Activated B cell treated with CpG ODN at 0.5 μM for 24 hours (primary cell): ENCODE results near the gene AK9. TPM values are rescaled to one million over a fixed set of nuclear protein-coding genes. Genes with fewer than 3 reads are reported as not detected.

Experiments used
- ATAC-seq: fragments of 200-7000 bp; cut with Tn5 transposase; one replicate; pipeline ENCODE4 v1.10.0; 2021; ENCODE audit warnings: low read depth, mild to moderate bottlenecking, moderate library complexity
- CTCF ChIA-PET: fragments of 350-600 bp; sonication (Branson Sonifier 250); formaldehyde crosslinking; loops from one replicate; lab custom pipeline; 2021; ENCODE audit warnings: antibody characterized with exemption; lab: Charles Lee
- POLR2A ChIA-PET: fragments of 350-600 bp; sonication (Branson Sonifier 250); formaldehyde crosslinking; loops from one replicate; lab custom pipeline; 2021; ENCODE audit warnings: antibody characterized with exemption; lab: Charles Lee
- DNase-seq: peaks from one replicate; pipeline ENCODE4 v3.0.0; 2022
- H3K27ac Mint-ChIP-seq: one replicate; pipeline ENCODE4 v1.8.0; 2020; ENCODE audit warnings: mixed read lengths
- H3K27me3 Mint-ChIP-seq: one replicate; pipeline ENCODE4 v1.8.0; 2021; ENCODE audit warnings: mixed read lengths
- H3K36me3 Mint-ChIP-seq: one replicate; pipeline ENCODE4 v1.8.0; 2021; ENCODE audit warnings: low read depth, mixed read lengths
- H3K4me1 Mint-ChIP-seq: one replicate; pipeline ENCODE4 v1.8.0; 2021; ENCODE audit warnings: mixed read lengths
- H3K4me3 Mint-ChIP-seq: one replicate; pipeline ENCODE4 v1.8.0; 2020; ENCODE audit warnings: mild to moderate bottlenecking, mixed read lengths
- H3K9me3 Mint-ChIP-seq: one replicate; pipeline ENCODE4 v1.8.0; 2020; ENCODE audit warnings: mixed read lengths
- CTCF ChIP-seq: fragments of 200-600 bp; IDR thresholded peaks from one replicate; pipeline ENCODE4 v1.8.0; 2022; ENCODE audit warnings: antibody characterized with exemption, mild to moderate bottlenecking
- intact Hi-C: fragments of 100-400 bp; cut with micrococcal nuclease; formaldehyde crosslinking; loops from one replicate; pipeline ENCODE4 v1.15.1; 2024
- total RNA-seq: library from RNA; stranded (reverse); gene quantifications from 2 replicates; pipeline ENCODE4 v1.2.3, GENCODE V29; 2022

The AK9 gene
- total RNA-seq, 1 donor from 2014 or later, result 9.1 TPM

- H3K9me3 Mint-ChIP-seq, result no peaks in the 10 kb centered on the region
- ChIA-PET CTCF (interaction anchor here (1.4 to 6.5 kb wide), 4 partner anchors 9 to 689 kb away, joined by 3 to 196 read pairs (median 45); partner anchors contain the start of genes AK9 and FIG4), POLR2A (interaction anchor here (0.7 to 0.8 kb wide), 2 partner anchors 8 to 400 kb away, joined by 3 read pairs; no protein-coding TSS in a partner anchor)
- DNase-seq (no peak), ATAC-seq (no peak)
- H3K4me3 Mint-ChIP-seq, result no peak overlapping the region
- H3K27me3 Mint-ChIP-seq, result no peaks in the 10 kb centered on the region
- H3K36me3 Mint-ChIP-seq, result peaks cover 12% of the 10 kb centered on the region
- H3K27ac Mint-ChIP-seq, result peak overlapping the region; percentile 15
- intact Hi-C loops, result no loop called here
- peaks cover 40% of the 10 kb centered on the region for H3K4me1 Mint-ChIP-seq
- no peak for TF ChIP-seq CTCF
These were observed 10.8 kb upstream of the AK9 start for GRCh38 chr6:109701774-109702173.

GRCh38 chr6:109701221-109701620 lies 10.2 kb upstream of the AK9 start:
- ChIA-PET CTCF (interaction anchor here (1.4 to 6.5 kb wide), 4 partner anchors 8 to 689 kb away, joined by 3 to 196 read pairs (median 45); partner anchors contain the start of genes AK9 and FIG4), POLR2A (no interaction called here)
- H3K36me3 Mint-ChIP-seq, result peaks cover 17% of the 10 kb centered on the region
- intact Hi-C loops, result no loop called here
- no peak overlapping the region for H3K27ac Mint-ChIP-seq
- no peak for ATAC-seq
- no peak for DNase-seq
- TF ChIP-seq CTCF, result no peak
- H3K4me1 Mint-ChIP-seq, result peaks cover 35% of the 10 kb centered on the region
- H3K4me3 Mint-ChIP-seq, result no peak overlapping the region
- no peaks in the 10 kb centered on the region for H3K27me3 Mint-ChIP-seq
- H3K9me3 Mint-ChIP-seq, result no peaks in the 10 kb centered on the region

GRCh38 chr6:109696355-109696754 lies 5.4 kb upstream of the AK9 start:
- DNase-seq (no peak), ATAC-seq (no peak)
- no peak overlapping the region for H3K4me3 Mint-ChIP-seq
- no peaks in the 10 kb centered on the region for H3K9me3 Mint-ChIP-seq
- no peak overlapping the region for H3K27ac Mint-ChIP-seq
- TF ChIP-seq CTCF, result no peak
- no peaks in the 10 kb centered on the region for H3K27me3 Mint-ChIP-seq
- H3K4me1 Mint-ChIP-seq, result peaks cover 46% of the 10 kb centered on the region
- ChIA-PET CTCF (interaction anchor here (1.0 to 2.9 kb wide), 3 partner anchors 9 to 509 kb away, joined by 3 to 9 read pairs (median 8); no protein-coding TSS in a partner anchor), POLR2A (no interaction called here)
- intact Hi-C loops, result no loop called here
- peaks cover 30% of the 10 kb centered on the region for H3K36me3 Mint-ChIP-seq

- Mint-ChIP-seq H3K4me3 (no peak overlapping the region), H3K9me3 (no peaks in the 10 kb centered on the region), H3K27me3 (no peaks in the 10 kb centered on the region), H3K36me3 (peaks cover 35% of the 10 kb centered on the region), H3K27ac (no peak overlapping the region), H3K4me1 (peaks cover 41% of the 10 kb centered on the region)
- DNase-seq (no peak), ATAC-seq (no peak)
- ChIA-PET POLR2A (no interaction called here), CTCF (interaction anchor here (1.0 to 2.9 kb wide), 4 partner anchors 10 to 508 kb away, joined by 3 to 9 read pairs (median 6); no protein-coding TSS in a partner anchor)
- intact Hi-C loops, result no loop called here
- TF ChIP-seq CTCF, result no peak
These were observed 4.5 kb upstream of the AK9 start for GRCh38 chr6:109695468-109695867.

GRCh38 chr6:109693111-109693510 lies 2.1 kb upstream of the AK9 start:
- ATAC-seq, result peak; percentile 25
- ChIA-PET CTCF (interaction anchor here (1.1 to 4.1 kb wide), 4 partner anchors 9 to 505 kb away, joined by 6 to 17 read pairs (median 8); no protein-coding TSS in a partner anchor), POLR2A (interaction anchor here (0.6 to 1.0 kb wide), 3 partner anchors 9 to 508 kb away, joined by 3 read pairs; no protein-coding TSS in a partner anchor)
- intact Hi-C loops, result loop anchor here (5.0 kb wide), 3 partner anchors 1136 to 1289 kb away; partner anchors contain the start of genes AMD1 and RPF2
- no peaks in the 10 kb centered on the region for H3K27me3 Mint-ChIP-seq
- H3K27ac Mint-ChIP-seq, result peak overlapping the region; percentile 95
- no peak for TF ChIP-seq CTCF
- peaks cover 43% of the 10 kb centered on the region for H3K4me1 Mint-ChIP-seq
- H3K4me3 Mint-ChIP-seq, result peak overlapping the region; percentile 94
- H3K36me3 Mint-ChIP-seq, result peaks cover 31% of the 10 kb centered on the region
- DNase-seq, result no peak
- no peaks in the 10 kb centered on the region for H3K9me3 Mint-ChIP-seq
